A673 (cell line): ENCODE data around the gene TRPM2. TPM values are rescaled to one million over a fixed set of nuclear protein-coding genes. Genes with fewer than 3 reads are reported as not detected.

Source experiments
- BruUV-seq: library from RNA; stranded (reverse); fragments of 400-500 nt; replicated peaks from 2 replicates; lab custom pipeline; 2021; lab: Mats Ljungman, UMichigan
- CTCF ChIA-PET: fragments of 300-600 bp; sonication (Branson Sonifier 250); formaldehyde crosslinking; loops from one replicate; lab custom pipeline; 2022; ENCODE audit warnings: antibody characterized with exemption; lab: Charles Lee
- POLR2A ChIA-PET: fragments of 300-600 bp; sonication (Branson Sonifier 250); formaldehyde crosslinking; loops from one replicate; lab custom pipeline; 2022; ENCODE audit warnings: antibody characterized with exemption; ENCODE audit not compliant: low non-redundant PET; lab: Charles Lee
- DNase-seq: peaks from one replicate; pipeline ENCODE4 v3.0.0-alpha.2; 2015; ENCODE audit warnings: low spot score
- H3K27ac ChIP-seq: fragments of 200-600 bp; sonication (generic); 2 replicates; pipeline ENCODE4 v1.5.1; 2016; ENCODE audit warnings: mixed run types, low read depth, mild to moderate bottlenecking, mixed read lengths, antibody characterized with exemption, low read length; ENCODE audit not compliant: poor library complexity, severe bottlenecking
- H3K27me3 ChIP-seq: fragments of 200-600 bp; sonication (generic); replicated peaks from 2 replicates; pipeline ENCODE4 v1.6.1; 2017; ENCODE audit warnings: mixed run types, low read depth, mild to moderate bottlenecking, mixed read lengths, antibody characterized with exemption, low read length; ENCODE audit not compliant: insufficient read depth, poor library complexity
- H3K36me3 ChIP-seq: fragments of 200-600 bp; sonication (generic); 2 replicates; pipeline ENCODE4 v1.6.1; 2016; ENCODE audit warnings: mixed run types, mild to moderate bottlenecking, mixed read lengths, antibody characterized with exemption, low read length; ENCODE audit not compliant: insufficient read depth, poor library complexity, severe bottlenecking
- H3K4me1 ChIP-seq: fragments of 200-600 bp; sonication (generic); 2 replicates; pipeline ENCODE4 v1.6.1; 2017; ENCODE audit warnings: mixed run types, mild to moderate bottlenecking, mixed read lengths, antibody characterized with exemption, low read length; ENCODE audit not compliant: insufficient read depth, poor library complexity, severe bottlenecking
- H3K4me3 ChIP-seq: fragments of 200-600 bp; sonication (generic); 2 replicates; pipeline ENCODE4 v1.5.1; 2016; ENCODE audit warnings: low read depth, mixed run types, mild to moderate bottlenecking, mixed read lengths, low read length; ENCODE audit not compliant: poor library complexity, severe bottlenecking
- H3K9me3 ChIP-seq: fragments of 200-600 bp; sonication (generic); 2 replicates; pipeline ENCODE4 v1.6.1; 2016; ENCODE audit warnings: mixed run types, low read depth, mild to moderate bottlenecking, mixed read lengths, antibody characterized with exemption, low read length; ENCODE audit not compliant: poor library complexity, severe bottlenecking
- CTCF ChIP-seq: fragments of 300-800, 200-600 bp; sonication (generic); conservative IDR thresholded peaks from 2 replicates; pipeline ENCODE4 v1.5.1; 2017; ENCODE audit warnings: low read depth, mild to moderate bottlenecking, antibody characterized with exemption, low read length, moderate library complexity, mixed read lengths
- EZH2 ChIP-seq: fragments of 200-600 bp; sonication (generic); IDR thresholded peaks from 2 replicates; pipeline ENCODE4 v1.6.1; 2017; ENCODE audit warnings: borderline replicate concordance, low read depth, mild to moderate bottlenecking, mixed read lengths, antibody characterized with exemption, low read length; ENCODE audit not compliant: poor library complexity, severe bottlenecking
- intact Hi-C: fragments of 100-400 bp; cut with micrococcal nuclease; formaldehyde crosslinking; loops from one replicate; pipeline ENCODE4 v1.10.0; 2022; ENCODE audit not compliant: unreplicated experiment
- total RNA-seq: library from RNA; stranded (reverse); gene quantifications from 2 replicates; pipeline ENCODE4 v1.2.3, GENCODE V29; 2021

The TRPM2 gene
- total RNA-seq, 1 experiment from 2014 or later, result 0.21 TPM

- ChIA-PET CTCF (no interaction called here), POLR2A (no interaction called here)
- Histone ChIP-seq H3K9me3 (peaks cover 6% of the 10 kb centered on the region), H3K4me1 (no peaks in the 10 kb centered on the region), H3K27me3 (no peaks in the 10 kb centered on the region), H3K4me3 (no peak overlapping the region), H3K36me3 (no peaks in the 10 kb centered on the region), H3K27ac (no peak overlapping the region)
- DNase-seq, result no peak
- intact Hi-C loops, result no loop called here
- BruUV-seq, result no TSS peak
- TF ChIP-seq CTCF (no peak), EZH2 (no peak)
These were observed 72.7 kb downstream of the TRPM2 start for GRCh38 chr21:44425895-44426662.

GRCh38 chr21:44426663-44427191 lies 73.3 kb downstream of the TRPM2 start:
- Histone ChIP-seq H3K27me3 (no peaks in the 10 kb centered on the region), H3K4me1 (no peaks in the 10 kb centered on the region), H3K9me3 (peaks cover 6% of the 10 kb centered on the region), H3K36me3 (no peaks in the 10 kb centered on the region), H3K4me3 (no peak overlapping the region), H3K27ac (no peak overlapping the region)
- CTCF ChIA-PET, result no interaction called here
- no peak for TF ChIP-seq CTCF
- no peak for TF ChIP-seq EZH2
- intact Hi-C loops, result no loop called here
- no peak for DNase-seq
- no TSS peak for BruUV-seq
- POLR2A ChIA-PET, result no interaction called here

GRCh38 chr21:44427241-44428120 lies 74.1 kb downstream of the TRPM2 start:
- Histone ChIP-seq H3K27ac (no peak overlapping the region), H3K27me3 (no peaks in the 10 kb centered on the region), H3K36me3 (no peaks in the 10 kb centered on the region), H3K4me1 (no peaks in the 10 kb centered on the region), H3K9me3 (peaks cover 6% of the 10 kb centered on the region), H3K4me3 (no peak overlapping the region)
- TF ChIP-seq CTCF (no peak), EZH2 (no peak)
- intact Hi-C loops, result no loop called here
- CTCF ChIA-PET, result no interaction called here
- DNase-seq, result no peak
- POLR2A ChIA-PET, result no interaction called here
- BruUV-seq, result no TSS peak
